ENCODE measurements around the gene UBE2O.

Gene UBE2O

GRCh38 chr17:76437467-76438402 is 15.2 kb downstream of the UBE2O start:
- no peak for DNase-seq

GRCh38 chr17:76435751-76436150 is 17.2 kb downstream of the UBE2O start:
- no peak for DNase-seq

- no peak for DNase-seq
Measured at GRCh38 chr17:76434870-76435269, 18.1 kb downstream of the UBE2O start.

- DNase-seq = no peak
Measured at GRCh38 chr17:76433693-76434092, 19.3 kb downstream of the UBE2O start.

GRCh38 chr17:76432712-76433336 is 20.1 kb downstream of the UBE2O start:
- no peak for DNase-seq

GRCh38 chr17:76432004-76432403 is 20.9 kb downstream of the UBE2O start:
- DNase-seq = no peak

GRCh38 chr17:76431509-76431908 is 21.4 kb downstream of the UBE2O start:
- no peak for DNase-seq

GRCh38 chr17:76428511-76428910 is 24.4 kb downstream of the UBE2O start:
- DNase-seq = no peak

- peak; percentile 46 for DNase-seq
Measured at GRCh38 chr17:76427501-76428231, 25.3 kb downstream of the UBE2O start.

GRCh38 chr17:76426853-76427252 is 26.1 kb downstream of the UBE2O start:
- no peak for DNase-seq

GRCh38 chr17:76422860-76423259 is 30.1 kb downstream of the UBE2O start:
- no peak for DNase-seq

GRCh38 chr17:76422406-76422805 is 30.5 kb downstream of the UBE2O start:
- DNase-seq = no peak

- peak; percentile 54 for DNase-seq
Measured at GRCh38 chr17:76421044-76421407, 31.9 kb downstream of the UBE2O start.

GRCh38 chr17:76420356-76421043 is 32.5 kb downstream of the UBE2O start:
- no peak for DNase-seq

GRCh38 chr17:76419576-76420260 is 33.2 kb downstream of the UBE2O start:
- no peak for DNase-seq

- no peak for DNase-seq
Measured at GRCh38 chr17:76417499-76418143, 35.3 kb downstream of the UBE2O start.

GRCh38 chr17:76416899-76417298 is 36.1 kb downstream of the UBE2O start:
- no peak for DNase-seq

GRCh38 chr17:76416457-76416856 is 36.5 kb downstream of the UBE2O start:
- no peak for DNase-seq

- DNase-seq = no peak
Measured at GRCh38 chr17:76415786-76416185, 37.2 kb downstream of the UBE2O start.

GRCh38 chr17:76414334-76415295 is 38.3 kb downstream of the UBE2O start:
- DNase-seq = peak; percentile 44

- DNase-seq = no peak
Measured at GRCh38 chr17:76411247-76411646, 41.7 kb downstream of the UBE2O start.
